Activated naive CD4-positive, alpha-beta T cell (primary cell): ENCODE results near the gene NDUFB6.
"Not testable (repeated sequence)": the region's sequence is repeated elsewhere in the genome, so short reads cannot be mapped to it uniquely, and the experiment has no call there.

Source experiments
- DNase-seq, 4 experiments: peaks; one replicate each; lab custom pipeline; 2025; lab: John Stamatoyannopoulos, UW

Gene NDUFB6

DNA sequence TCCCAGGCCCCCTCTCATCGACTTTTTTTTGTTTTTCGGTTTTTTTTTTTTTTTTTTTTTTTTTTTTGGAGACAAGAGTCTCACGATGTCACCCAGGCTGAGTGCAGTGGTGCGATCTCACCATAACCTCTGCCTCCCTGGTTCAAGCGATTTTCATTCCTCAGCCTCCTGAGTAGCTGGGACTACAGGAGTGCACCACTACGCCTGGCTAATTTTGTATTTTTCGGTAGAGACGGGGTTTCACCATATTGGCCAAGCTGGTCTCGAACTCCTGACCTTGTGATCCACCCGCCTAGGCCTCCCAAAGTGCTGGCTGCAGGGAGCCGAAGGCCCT is 48.4 kb downstream of the NDUFB6 start:
- not testable (repeated sequence) for DNase-seq

DNA sequence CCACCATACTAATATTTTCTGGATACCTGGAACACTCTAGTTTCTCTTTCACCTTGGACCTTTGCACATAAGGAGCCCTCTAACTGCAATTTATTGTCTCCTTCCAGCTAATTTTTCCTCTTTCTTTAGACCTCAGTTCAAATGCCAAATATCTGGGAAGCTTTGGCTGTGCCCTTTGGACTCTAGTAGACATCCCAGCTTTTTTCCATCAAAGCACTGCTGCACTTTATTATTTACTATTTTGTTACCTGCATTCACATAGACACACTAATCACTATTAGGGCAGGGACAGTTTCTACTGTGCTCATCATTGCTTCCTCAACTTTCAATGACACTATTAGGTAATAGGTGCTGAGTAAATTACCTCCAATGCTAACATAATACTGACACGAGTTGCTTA is 49.0 kb downstream of the NDUFB6 start:
- DNase-seq = no peak

DNA sequence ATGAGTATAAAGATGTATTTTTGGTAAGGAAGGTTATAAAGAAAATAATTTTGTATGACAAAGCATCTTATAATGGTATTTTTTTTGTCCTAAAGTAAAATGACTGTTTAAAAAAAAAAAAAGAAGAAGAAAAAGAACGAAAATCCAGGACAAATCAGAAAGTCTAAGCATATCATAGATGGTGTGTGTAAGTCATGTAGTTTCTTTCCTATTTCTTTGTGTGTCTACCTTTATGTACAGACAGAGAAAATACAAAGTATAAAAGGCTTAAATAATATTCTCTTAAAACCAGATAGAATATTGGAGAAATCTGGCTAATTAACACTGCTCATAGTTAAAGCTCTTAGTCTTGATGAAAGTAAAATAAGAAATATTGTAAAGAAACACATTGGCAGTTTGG is 54.7 kb downstream of the NDUFB6 start:
- no peak for DNase-seq

- DNase-seq = no peak
Observed at GRCh38 chr9:32516241-32516640, 56.7 kb downstream of the NDUFB6 start.

DNA sequence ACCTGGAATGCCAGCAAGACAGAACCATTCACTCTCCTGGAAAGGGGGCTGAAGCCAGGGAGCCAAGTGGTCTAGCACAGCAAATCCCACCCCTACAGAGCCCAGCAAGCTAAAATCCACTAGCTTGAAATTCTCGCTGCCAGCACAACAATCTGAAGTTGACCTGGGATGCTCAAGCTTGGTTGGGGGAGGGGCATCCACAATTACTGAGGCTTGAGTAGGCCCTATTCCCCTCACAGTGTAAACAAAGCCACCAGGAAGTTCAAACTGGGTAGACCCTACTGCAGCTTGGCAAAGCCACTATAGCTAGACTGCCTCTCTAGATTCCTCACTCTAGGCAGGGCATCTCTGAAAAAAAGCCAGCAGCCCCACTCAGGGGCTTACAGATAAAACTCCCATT is 64.2 kb downstream of the NDUFB6 start:
- no peak for DNase-seq

DNA sequence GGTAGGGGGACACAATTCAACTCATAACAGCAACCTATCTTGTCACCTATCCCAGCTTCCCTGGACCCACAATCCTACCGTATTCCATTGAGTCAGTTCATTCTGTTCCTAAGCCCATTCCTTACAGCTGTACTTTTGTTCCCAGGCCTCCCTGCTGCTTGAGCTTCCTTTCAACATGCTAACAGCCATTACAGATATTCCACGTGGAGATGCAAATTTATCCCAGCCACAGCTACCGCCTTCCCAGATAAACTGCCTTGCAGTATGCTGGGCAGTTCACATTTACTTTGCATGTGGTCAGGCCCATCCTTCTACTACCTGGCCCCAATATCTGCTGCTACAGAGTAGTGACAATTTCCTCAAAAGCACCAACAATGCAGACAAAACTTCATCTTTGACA is 70.0 kb downstream of the NDUFB6 start:
- no peak for DNase-seq
